Upper lobe of left lung (tissue), 6 donors: ENCODE measurements around the gene TENT5C. TPM values are rescaled to one million over a fixed set of nuclear protein-coding genes. Genes with fewer than 3 reads are reported as not detected.

ENCODE experiments used
- ATAC-seq, 2 donors: fragments of 200-7000 bp; cut with Tn5 transposase; one replicate each; pipeline ENCODE4 v1.9.1; 2022; ENCODE audit warnings: mild to moderate bottlenecking in 2 of 2, moderate library complexity in 2 of 2; ENCODE audit not compliant: low FRiP score in 2 of 2
- DNase-seq, 2 donors: peaks; one replicate each; pipeline ENCODE4 v3.0.0-alpha.2; 2019 to 2020
- H3K27ac ChIP-seq, 4 donors: fragments of 200-600 bp; sonication (generic); one replicate each; pipeline ENCODE4 v1.5.1; 2016 to 2019
- H3K27me3 ChIP-seq, 4 donors: fragments of 200-600 bp; sonication (generic); one replicate each; pipeline ENCODE4 v1.5.1; 2017 to 2019
- H3K36me3 ChIP-seq, 4 donors: fragments of 200-600 bp; sonication (generic); one replicate each; pipeline ENCODE4 v1.5.1; 2016 to 2019
- H3K4me1 ChIP-seq, 4 donors: fragments of 200-600 bp; sonication (generic); one replicate each; pipeline ENCODE4 v1.5.1; 2018 to 2019
- H3K4me3 ChIP-seq, 4 donors: fragments of 200-600 bp; sonication (generic); one replicate each; pipeline ENCODE4 v1.5.1; 2017 to 2019; ENCODE audit warnings: mild to moderate bottlenecking in 2 of 4, moderate library complexity in 1 of 4
- H3K9me3 ChIP-seq, 4 donors: fragments of 200-600 bp; sonication (generic); one replicate each; pipeline ENCODE4 v1.5.1; 2018 to 2019
- EP300 ChIP-seq, 4 donors: sonication (generic); formaldehyde crosslinking; IDR thresholded peaks; one replicate each; pipeline ENCODE4 v1.5.1; 2017; ENCODE audit warnings: antibody characterized with exemption in 4 of 4, control low read depth in 2 of 4
- POLR2A ChIP-seq, 4 donors: fragments of 450-650 bp; IDR thresholded peaks; one replicate each; pipeline ENCODE4 v1.5.1; 2016 to 2017; ENCODE audit warnings: antibody characterized with exemption in 4 of 4, mild to moderate bottlenecking in 2 of 4
- POLR2AphosphoS5 ChIP-seq, 2 donors: sonication (generic); formaldehyde crosslinking; IDR thresholded peaks; one replicate each; pipeline ENCODE4 v1.5.1; 2017; ENCODE audit warnings: antibody characterized with exemption in 2 of 2
- WGBS, 2 donors: methylation state at CpG; one replicate each; pipeline ENCODE4 v1.1.5; 2017 to 2018; 5-methylcytosine and 5-hydroxymethylcytosine counted together
- total RNA-seq, 6 donors: library from RNA; depleted of rRNA in 4 of 6; stranded (reverse); fragments of >200 nt in 4 of 6; gene quantifications; one replicate each; pipeline versions ENCODE4 v1.1.0 to v1.2.1, GENCODE V29; 2016 to 2021
- TF ChIP-seq, protein P1 (sequence below), 6 experiments: fragments of 450-650 bp in 4 of 6; fragments of 200-600 bp in 2 of 6; sonication (generic) in 2 of 6; IDR thresholded peaks; one replicate each; pipeline ENCODE4 v1.5.1; 2016 to 2019; ENCODE audit warnings: antibody characterized with exemption in 6 of 6
- donor health status: DM: no; HTN: no; CAD: no; lungs with moderate emphysema.
- donor health status: DM: no; HTN: yes; CAD: no; lungs with severe emphysema.

Gene TENT5C
- total RNA-seq, 6 donors from 2014 or later: 8.1 to 37.8 (median 18.4) TPM

DNA sequence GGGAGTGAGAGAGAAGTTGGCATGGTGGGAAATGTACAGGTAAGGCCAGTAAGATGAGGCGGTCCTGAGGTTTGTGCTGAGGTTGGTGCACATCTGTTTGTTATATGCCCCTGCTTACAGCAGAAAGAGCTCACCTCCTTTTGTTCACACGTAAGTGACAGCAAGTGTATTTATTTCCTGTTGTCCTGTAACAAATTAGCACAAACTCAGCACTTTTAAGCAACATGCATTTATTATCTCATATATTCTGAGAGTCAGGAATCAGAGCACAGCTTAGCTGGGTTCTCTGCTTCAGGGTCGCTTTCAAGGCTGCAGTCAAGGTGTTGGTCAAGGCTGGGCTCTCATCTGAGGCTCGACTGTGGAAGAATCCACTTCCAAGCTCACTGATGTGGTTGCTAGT lies 45.8 kb downstream of the TENT5C start:
- 93 to 98% methylated on average over 4 of the region's 4 CpGs for WGBS, 2 donors
- DNase-seq: no peak
- TF ChIP-seq POLR2A (IDR thresholded peaks at IDR 0.05): no peak
- TF ChIP-seq, protein P1, sequence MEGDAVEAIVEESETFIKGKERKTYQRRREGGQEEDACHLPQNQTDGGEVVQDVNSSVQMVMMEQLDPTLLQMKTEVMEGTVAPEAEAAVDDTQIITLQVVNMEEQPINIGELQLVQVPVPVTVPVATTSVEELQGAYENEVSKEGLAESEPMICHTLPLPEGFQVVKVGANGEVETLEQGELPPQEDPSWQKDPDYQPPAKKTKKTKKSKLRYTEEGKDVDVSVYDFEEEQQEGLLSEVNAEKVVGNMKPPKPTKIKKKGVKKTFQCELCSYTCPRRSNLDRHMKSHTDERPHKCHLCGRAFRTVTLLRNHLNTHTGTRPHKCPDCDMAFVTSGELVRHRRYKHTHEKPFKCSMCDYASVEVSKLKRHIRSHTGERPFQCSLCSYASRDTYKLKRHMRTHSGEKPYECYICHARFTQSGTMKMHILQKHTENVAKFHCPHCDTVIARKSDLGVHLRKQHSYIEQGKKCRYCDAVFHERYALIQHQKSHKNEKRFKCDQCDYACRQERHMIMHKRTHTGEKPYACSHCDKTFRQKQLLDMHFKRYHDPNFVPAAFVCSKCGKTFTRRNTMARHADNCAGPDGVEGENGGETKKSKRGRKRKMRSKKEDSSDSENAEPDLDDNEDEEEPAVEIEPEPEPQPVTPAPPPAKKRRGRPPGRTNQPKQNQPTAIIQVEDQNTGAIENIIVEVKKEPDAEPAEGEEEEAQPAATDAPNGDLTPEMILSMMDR (IDR thresholded peaks at IDR 0.05): no peak
- no peak for TF ChIP-seq EP300 (IDR thresholded peaks at IDR 0.05)
- no peak for TF ChIP-seq POLR2AphosphoS5 (IDR thresholded peaks at IDR 0.05)
- Histone ChIP-seq H3K4me1 (peaks cover 0 to 11% (median 7%) of the 10 kb centered on the region in 4 donors), H3K9me3 (no peaks in the 10 kb centered on the region), H3K36me3 (no peaks in the 10 kb centered on the region), H3K4me3 (no peak overlapping the region), H3K27me3 (no peaks in the 10 kb centered on the region), H3K27ac (no peak overlapping the region)
- ATAC-seq: no peak

DNA sequence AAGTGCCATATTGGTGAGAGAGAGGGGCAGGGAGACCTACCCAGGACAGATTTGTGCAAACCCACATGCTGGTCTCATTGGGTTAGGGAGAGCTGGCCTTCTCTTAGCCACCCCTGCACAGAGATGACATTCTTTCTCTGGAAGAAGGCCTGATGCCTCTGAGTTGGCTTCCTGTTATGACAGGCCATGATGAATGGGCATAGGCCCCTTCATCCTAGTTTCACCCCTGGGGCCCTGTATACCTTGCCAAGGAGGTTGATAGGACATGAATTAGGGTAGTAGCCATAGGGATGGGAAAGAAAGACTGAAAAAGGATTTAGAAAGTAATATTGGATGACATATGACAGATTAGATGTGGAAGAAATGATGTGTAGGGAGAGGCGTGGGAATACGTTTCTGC lies 46.6 kb downstream of the TENT5C start:
- H3K4me1 ChIP-seq: peaks cover 0 to 15% (median 7%) of the 10 kb centered on the region in 4 donors
- TF ChIP-seq, protein P1 (IDR thresholded peaks at IDR 0.05): no peak
- H3K4me3 ChIP-seq: no peak overlapping the region
- H3K27ac ChIP-seq: no peak overlapping the region
- DNase-seq (no peak), ATAC-seq (no peak)
- 93% methylated on average over 2 of the region's 2 CpGs for WGBS, 2 donors
- no peaks in the 10 kb centered on the region for H3K27me3 ChIP-seq
- H3K36me3 ChIP-seq: no peaks in the 10 kb centered on the region
- no peaks in the 10 kb centered on the region for H3K9me3 ChIP-seq

DNA sequence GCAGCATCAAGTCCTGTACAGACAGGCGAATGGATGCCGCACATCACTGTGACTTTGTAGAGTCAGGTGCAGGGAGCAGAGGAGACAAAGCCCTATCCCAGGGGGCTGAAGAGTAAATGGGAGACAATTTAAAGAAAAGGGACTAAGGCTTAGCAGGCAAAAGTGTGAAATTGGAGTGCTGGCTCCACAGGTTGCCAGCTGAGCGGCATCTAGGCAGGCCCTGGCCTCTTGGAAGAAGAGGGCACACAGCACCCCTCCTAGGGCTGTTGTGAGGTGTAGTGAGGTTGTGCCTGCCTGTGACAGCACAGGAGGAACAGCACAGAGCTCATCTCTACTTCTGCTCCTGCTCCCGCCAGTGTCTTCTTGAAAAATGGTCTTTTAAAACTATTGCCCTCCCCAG lies 47.3 kb downstream of the TENT5C start:
- Histone ChIP-seq H3K4me3 (no peak overlapping the region), H3K9me3 (no peaks in the 10 kb centered on the region), H3K4me1 (peaks cover 0 to 15% (median 7%) of the 10 kb centered on the region in 4 donors), H3K27ac (peak overlapping the region in 1 of 4 donors; percentile 21), H3K27me3 (no peaks in the 10 kb centered on the region), H3K36me3 (no peaks in the 10 kb centered on the region)
- DNase-seq (no peak), ATAC-seq (no peak)
- WGBS, 2 donors: 95 to 100% methylated on average over 4 of the region's 4 CpGs
- no peak for TF ChIP-seq POLR2AphosphoS5 (IDR thresholded peaks at IDR 0.05)
- no peak for TF ChIP-seq EP300 (IDR thresholded peaks at IDR 0.05)
- no peak for TF ChIP-seq POLR2A (IDR thresholded peaks at IDR 0.05)
- TF ChIP-seq, protein P1 (IDR thresholded peaks at IDR 0.05): no peak

DNA sequence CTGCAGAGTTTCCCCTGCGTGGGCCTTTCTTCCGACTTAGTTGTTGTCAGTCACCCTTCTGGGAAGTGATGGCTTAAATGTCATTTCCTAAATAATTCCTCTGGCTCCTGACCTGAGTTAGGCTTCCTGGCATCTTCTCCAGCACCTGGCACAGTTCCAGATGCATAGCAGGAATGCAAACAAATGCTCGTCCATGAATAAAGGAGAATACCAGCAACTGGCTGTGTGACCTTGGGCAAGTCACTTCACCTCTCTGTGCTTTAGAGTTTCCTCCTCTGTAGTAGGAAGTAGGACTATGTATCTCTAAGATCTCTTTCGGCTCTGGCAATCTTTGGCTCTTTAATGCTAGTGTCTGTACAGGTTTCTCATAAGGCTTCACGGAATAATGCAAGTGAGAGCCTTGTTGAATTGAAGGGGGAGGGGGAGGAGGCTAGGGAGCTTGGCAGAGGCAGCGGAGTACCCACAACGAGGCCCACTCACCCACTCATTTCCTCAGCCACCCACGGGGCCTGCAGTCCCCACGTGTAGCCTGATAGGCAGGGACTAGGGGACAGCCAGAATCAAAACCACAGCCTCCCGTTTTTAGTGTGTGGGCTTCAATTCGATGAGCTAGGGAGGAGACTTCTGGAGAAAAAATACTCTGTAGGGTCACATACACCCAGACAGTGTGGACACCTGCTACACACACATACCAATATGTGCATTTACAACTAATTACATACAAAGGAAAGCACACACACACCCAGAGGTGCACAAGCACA lies 48.1 kb downstream of the TENT5C start:
- Histone ChIP-seq H3K27me3 (no peaks in the 10 kb centered on the region), H3K4me1 (peaks cover 0 to 15% (median 7%) of the 10 kb centered on the region in 4 donors), H3K9me3 (no peaks in the 10 kb centered on the region), H3K27ac (peak overlapping the region in 1 of 4 donors; percentile 21), H3K36me3 (no peaks in the 10 kb centered on the region), H3K4me3 (no peak overlapping the region)
- DNase-seq: no peak
- no peak for TF ChIP-seq POLR2A (IDR thresholded peaks at IDR 0.05)
- no peak for TF ChIP-seq POLR2AphosphoS5 (IDR thresholded peaks at IDR 0.05)
- TF ChIP-seq, protein P1 (IDR thresholded peaks at IDR 0.05): no peak
- no peak for TF ChIP-seq EP300 (IDR thresholded peaks at IDR 0.05)
- no peak for ATAC-seq
- whole genome bisulfite sequencing, 2 donors: 38 to 47% methylated on average over 10 to 11 of the region's 11 CpGs
